ENCODE measurements around the gene PTPRO.

The PTPRO gene

DNA sequence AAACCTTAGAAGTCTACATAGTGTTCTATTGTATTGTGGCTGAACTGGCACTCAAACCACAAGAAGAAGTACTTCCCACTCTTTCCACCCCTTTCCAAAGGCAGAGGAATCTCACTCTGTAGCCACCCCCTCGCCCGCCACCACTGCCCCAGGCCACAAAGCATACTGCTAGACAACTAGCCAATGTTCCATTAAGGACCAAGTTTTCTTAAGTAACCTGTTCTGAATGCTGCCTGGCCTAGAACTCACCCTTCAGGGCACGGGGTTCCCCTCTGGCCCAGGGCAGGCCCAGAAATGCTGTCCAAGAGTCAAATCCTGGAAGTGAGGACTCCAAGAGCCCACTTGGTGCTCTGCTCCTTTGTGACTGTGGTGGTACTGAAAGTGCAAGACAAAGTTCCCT is 15.7 kb upstream of the PTPRO start:
- H3K9me3 ChIP-seq (ENCODE audit: control insufficient read depth, insufficient read depth, low read length) = no peaks in the 10 kb centered on the region
- no peaks in the 10 kb centered on the region for H3K4me1 ChIP-seq (ENCODE audit: control insufficient read depth, low read length)
- H3K79me2 ChIP-seq (ENCODE audit: control insufficient read depth, low read length) = no peaks in the 10 kb centered on the region
- H3K9me2 ChIP-seq (replicated peaks; ENCODE audit: control insufficient read depth, low read length) = no peaks in the 10 kb centered on the region
- no peaks in the 10 kb centered on the region for H3F3A ChIP-seq (ENCODE audit: control insufficient read depth, insufficient read depth)
- no peak overlapping the region for H3K4me2 ChIP-seq (ENCODE audit: low read length)
- H3K4me3 ChIP-seq (ENCODE audit: low read length) = no peak overlapping the region
- no peaks in the 10 kb centered on the region for H4K20me1 ChIP-seq (ENCODE audit: control insufficient read depth, insufficient read depth, low read depth, low read length)
- no peaks in the 10 kb centered on the region for H3K27me3 ChIP-seq (ENCODE audit: control insufficient read depth, low read length)
- TF ChIP-seq, protein P1, sequence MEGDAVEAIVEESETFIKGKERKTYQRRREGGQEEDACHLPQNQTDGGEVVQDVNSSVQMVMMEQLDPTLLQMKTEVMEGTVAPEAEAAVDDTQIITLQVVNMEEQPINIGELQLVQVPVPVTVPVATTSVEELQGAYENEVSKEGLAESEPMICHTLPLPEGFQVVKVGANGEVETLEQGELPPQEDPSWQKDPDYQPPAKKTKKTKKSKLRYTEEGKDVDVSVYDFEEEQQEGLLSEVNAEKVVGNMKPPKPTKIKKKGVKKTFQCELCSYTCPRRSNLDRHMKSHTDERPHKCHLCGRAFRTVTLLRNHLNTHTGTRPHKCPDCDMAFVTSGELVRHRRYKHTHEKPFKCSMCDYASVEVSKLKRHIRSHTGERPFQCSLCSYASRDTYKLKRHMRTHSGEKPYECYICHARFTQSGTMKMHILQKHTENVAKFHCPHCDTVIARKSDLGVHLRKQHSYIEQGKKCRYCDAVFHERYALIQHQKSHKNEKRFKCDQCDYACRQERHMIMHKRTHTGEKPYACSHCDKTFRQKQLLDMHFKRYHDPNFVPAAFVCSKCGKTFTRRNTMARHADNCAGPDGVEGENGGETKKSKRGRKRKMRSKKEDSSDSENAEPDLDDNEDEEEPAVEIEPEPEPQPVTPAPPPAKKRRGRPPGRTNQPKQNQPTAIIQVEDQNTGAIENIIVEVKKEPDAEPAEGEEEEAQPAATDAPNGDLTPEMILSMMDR (IDR thresholded peaks at IDR 0.05; ENCODE audit: low read depth, low read length, poor library complexity, severe bottlenecking) = no peak
- no peak for TF ChIP-seq EZH2phosphoT487 (IDR thresholded peaks at IDR 0.05; ENCODE audit: borderline replicate concordance, low read length)
- H3K36me3 ChIP-seq (ENCODE audit: control insufficient read depth, low read length) = no peaks in the 10 kb centered on the region
- H3K27ac ChIP-seq (ENCODE audit: low read depth, low read length) = no peak overlapping the region

GRCh38 chr12:15307079-15307478 is 15.2 kb upstream of the PTPRO start:
- Histone ChIP-seq H3K4me2 (ENCODE audit: low read length) (no peak overlapping the region), H3K79me2 (ENCODE audit: control insufficient read depth, low read length) (no peaks in the 10 kb centered on the region), H4K20me1 (ENCODE audit: control insufficient read depth, insufficient read depth, low read depth, low read length) (no peaks in the 10 kb centered on the region), H3K9me2 (replicated peaks; ENCODE audit: control insufficient read depth, low read length) (no peaks in the 10 kb centered on the region), H3K4me3 (ENCODE audit: low read length) (no peak overlapping the region), H3K27ac (ENCODE audit: low read depth, low read length) (no peak overlapping the region), H3K4me1 (ENCODE audit: control insufficient read depth, low read length) (no peaks in the 10 kb centered on the region), H3K27me3 (ENCODE audit: control insufficient read depth, low read length) (no peaks in the 10 kb centered on the region), H3F3A (ENCODE audit: control insufficient read depth, insufficient read depth) (no peaks in the 10 kb centered on the region), H3K9me3 (ENCODE audit: control insufficient read depth, insufficient read depth, low read length) (no peaks in the 10 kb centered on the region), H3K36me3 (ENCODE audit: control insufficient read depth, low read length) (no peaks in the 10 kb centered on the region)
- TF ChIP-seq EZH2phosphoT487 (IDR thresholded peaks at IDR 0.05; ENCODE audit: borderline replicate concordance, low read length) = no peak
- TF ChIP-seq, protein P1 (IDR thresholded peaks at IDR 0.05; ENCODE audit: low read depth, low read length, poor library complexity, severe bottlenecking) = no peak

DNA sequence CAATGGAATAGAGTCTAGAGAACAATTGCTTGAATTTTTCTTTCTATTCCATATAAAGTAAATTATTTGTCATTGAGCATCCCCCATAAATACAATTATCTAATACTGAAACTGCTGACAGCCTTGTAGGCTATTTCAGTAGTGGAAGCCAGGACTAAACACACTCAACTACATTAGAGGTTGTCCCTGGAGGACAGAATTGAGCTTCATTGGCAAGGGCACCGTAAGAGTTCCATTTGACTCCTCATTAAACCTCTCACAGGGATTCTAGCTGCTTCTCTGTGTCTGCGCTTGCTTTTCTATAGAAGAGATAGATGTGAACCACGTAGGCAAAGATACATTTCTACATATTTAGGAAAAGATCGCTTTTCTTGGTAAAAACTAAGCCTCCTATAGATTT is 3.5 kb upstream of the PTPRO start:
- Histone ChIP-seq H4K20me1 (ENCODE audit: control insufficient read depth, insufficient read depth, low read depth, low read length) (no peaks in the 10 kb centered on the region), H3F3A (ENCODE audit: control insufficient read depth, insufficient read depth) (no peaks in the 10 kb centered on the region), H3K27ac (ENCODE audit: low read depth, low read length) (no peak overlapping the region), H3K4me3 (ENCODE audit: low read length) (no peak overlapping the region), H3K4me1 (ENCODE audit: control insufficient read depth, low read length) (no peaks in the 10 kb centered on the region), H3K4me2 (ENCODE audit: low read length) (no peak overlapping the region), H3K36me3 (ENCODE audit: control insufficient read depth, low read length) (no peaks in the 10 kb centered on the region), H3K79me2 (ENCODE audit: control insufficient read depth, low read length) (no peaks in the 10 kb centered on the region), H3K9me3 (ENCODE audit: control insufficient read depth, insufficient read depth, low read length) (no peaks in the 10 kb centered on the region), H3K9me2 (replicated peaks; ENCODE audit: control insufficient read depth, low read length) (no peaks in the 10 kb centered on the region), H3K27me3 (ENCODE audit: control insufficient read depth, low read length) (peaks cover 2% of the 10 kb centered on the region; the same call in 1 of the 2 replicates)
- TF ChIP-seq, protein P1 (IDR thresholded peaks at IDR 0.05; ENCODE audit: low read depth, low read length, poor library complexity, severe bottlenecking) = no peak
- TF ChIP-seq EZH2phosphoT487 (IDR thresholded peaks at IDR 0.05; ENCODE audit: borderline replicate concordance, low read length) = no peak

DNA sequence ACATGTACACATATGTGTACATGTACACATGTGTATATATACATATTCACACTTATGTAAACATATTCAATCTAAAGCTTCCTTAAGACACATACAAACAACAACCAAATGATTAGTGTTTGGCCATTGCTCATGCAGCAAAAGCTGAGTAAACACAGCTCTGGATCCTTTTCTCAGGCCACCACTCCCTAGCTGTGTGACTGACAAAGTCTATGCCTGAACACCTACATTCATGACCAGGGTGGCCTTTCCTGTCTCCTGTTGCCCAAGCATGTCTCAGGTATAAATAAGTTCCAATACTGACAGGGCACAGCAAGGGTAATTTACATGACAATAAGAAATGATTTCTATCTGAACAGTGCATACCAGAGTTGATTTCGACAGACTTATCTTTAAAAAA is 1.4 kb upstream of the PTPRO start:
- Histone ChIP-seq H3K27me3 (ENCODE audit: control insufficient read depth, low read length) (no peaks in the 10 kb centered on the region), H3K9me3 (ENCODE audit: control insufficient read depth, insufficient read depth, low read length) (no peaks in the 10 kb centered on the region), H3K27ac (ENCODE audit: low read depth, low read length) (no peak overlapping the region), H3K4me1 (ENCODE audit: control insufficient read depth, low read length) (no peaks in the 10 kb centered on the region), H3F3A (ENCODE audit: control insufficient read depth, insufficient read depth) (no peaks in the 10 kb centered on the region), H3K79me2 (ENCODE audit: control insufficient read depth, low read length) (no peaks in the 10 kb centered on the region), H3K4me2 (ENCODE audit: low read length) (no peak overlapping the region), H3K9me2 (replicated peaks; ENCODE audit: control insufficient read depth, low read length) (no peaks in the 10 kb centered on the region), H3K4me3 (ENCODE audit: low read length) (no peak overlapping the region), H4K20me1 (ENCODE audit: control insufficient read depth, insufficient read depth, low read depth, low read length) (no peaks in the 10 kb centered on the region), H3K36me3 (ENCODE audit: control insufficient read depth, low read length) (no peaks in the 10 kb centered on the region)
- TF ChIP-seq, protein P1 (IDR thresholded peaks at IDR 0.05; ENCODE audit: low read depth, low read length, poor library complexity, severe bottlenecking) = no peak
- no peak for TF ChIP-seq EZH2phosphoT487 (IDR thresholded peaks at IDR 0.05; ENCODE audit: borderline replicate concordance, low read length)
